Gastrocnemius medialis (tissue), 4 donors: ENCODE data around the gene C1GALT1C1L. TPM values are rescaled to one million over a fixed set of nuclear protein-coding genes. Genes with fewer than 3 reads are reported as not detected.
"Not testable (repeated sequence)": the region's sequence is repeated elsewhere in the genome, so short reads cannot be mapped to it uniquely, and the experiment has no call there.

Experiments
- ATAC-seq, 2 donors: fragments of 150-250 bp; one replicate each; pipeline ENCODE4 v1.9.1; 2016
- DNase-seq, 2 donors: peaks; one replicate each; pipeline ENCODE4 v3.0.0-alpha.2; 2019
- H3K27ac ChIP-seq, 4 donors: fragments of 200-600 bp; sonication (generic); 1 replicate in 1 of 4; 2 replicates in 3 of 4; pipeline ENCODE4 v1.5.1; 2016 to 2018; ENCODE audit warnings: mild to moderate bottlenecking in 2 of 4, moderate library complexity in 1 of 4
- H3K27me3 ChIP-seq, 3 donors: fragments of 200-600 bp; sonication (generic) in 2 of 3; 1 replicate in 1 of 3; 2 replicates in 2 of 3; pipeline versions ENCODE4 v1.5.1 to v1.6.0; 2016 to 2019; ENCODE audit warnings: mild to moderate bottlenecking in 1 of 3, moderate library complexity in 1 of 3
- H3K36me3 ChIP-seq, 2 donors: fragments of 200-600 bp; sonication (generic) in 1 of 2; one replicate each; pipeline ENCODE4 v1.5.1; 2017 to 2018
- H3K4me1 ChIP-seq, 2 donors: fragments of 200-600 bp; sonication (generic) in 1 of 2; one replicate each; pipeline ENCODE4 v1.5.1; 2016 to 2017; ENCODE audit warnings: mild to moderate bottlenecking in 2 of 2
- H3K4me3 ChIP-seq, 4 donors: fragments of 200-600 bp; sonication (generic) in 3 of 4; 1 replicate in 1 of 4; 2 replicates in 3 of 4; pipeline ENCODE4 v1.5.1; 2016 to 2019; ENCODE audit warnings: mild to moderate bottlenecking in 2 of 4
- H3K9me3 ChIP-seq, 3 donors: fragments of 200-600 bp; sonication (generic) in 2 of 3; 1 replicate in 1 of 3; 2 replicates in 2 of 3; pipeline ENCODE4 v1.5.1; 2016 to 2019
- POLR2A ChIP-seq, 2 donors: fragments of 450-650 bp; IDR thresholded peaks; one replicate each; pipeline ENCODE4 v1.6.1; 2017; ENCODE audit warnings: antibody characterized with exemption in 2 of 2, mild to moderate bottlenecking in 2 of 2, moderate library complexity in 2 of 2
- in situ Hi-C, 4 donors: fragments of 200-750 bp; cut with MboI; loops; one replicate each; pipeline versions ENCODE4 v1.15.0 to v1.8.0; 2017; ENCODE audit warnings: low sequenced_read_pairs in 4 of 4
- intact Hi-C: fragments of 100-400 bp; cut with DNase I; formaldehyde crosslinking; loops from one replicate; pipeline ENCODE4 v1.15.1; 2023; ENCODE audit warnings: low total_unique reads
- total RNA-seq, 4 donors: library from RNA; depleted of rRNA; stranded (reverse); fragments of >200 nt; gene quantifications; one replicate each; pipeline versions ENCODE4 v1.1.0 to v1.2.3, GENCODE V29; 2016
- TF ChIP-seq, protein P1 (sequence below), 5 experiments: fragments of 450-650 bp in 3 of 5; fragments of 200-600 bp in 2 of 5; sonication (generic) in 2 of 5; IDR thresholded peaks in 4 of 5; conservative IDR thresholded peaks in 1 of 5; 1 replicate in 4 of 5; 2 replicates in 1 of 5; pipeline ENCODE4 v1.5.1; 2016 to 2019; ENCODE audit warnings: antibody characterized with exemption in 5 of 5, mild to moderate bottlenecking in 3 of 5, moderate library complexity in 3 of 5

Gene C1GALT1C1L
- total RNA-seq, 4 donors from 2014 or later = 0.59 TPM; not detected in 3

DNA sequence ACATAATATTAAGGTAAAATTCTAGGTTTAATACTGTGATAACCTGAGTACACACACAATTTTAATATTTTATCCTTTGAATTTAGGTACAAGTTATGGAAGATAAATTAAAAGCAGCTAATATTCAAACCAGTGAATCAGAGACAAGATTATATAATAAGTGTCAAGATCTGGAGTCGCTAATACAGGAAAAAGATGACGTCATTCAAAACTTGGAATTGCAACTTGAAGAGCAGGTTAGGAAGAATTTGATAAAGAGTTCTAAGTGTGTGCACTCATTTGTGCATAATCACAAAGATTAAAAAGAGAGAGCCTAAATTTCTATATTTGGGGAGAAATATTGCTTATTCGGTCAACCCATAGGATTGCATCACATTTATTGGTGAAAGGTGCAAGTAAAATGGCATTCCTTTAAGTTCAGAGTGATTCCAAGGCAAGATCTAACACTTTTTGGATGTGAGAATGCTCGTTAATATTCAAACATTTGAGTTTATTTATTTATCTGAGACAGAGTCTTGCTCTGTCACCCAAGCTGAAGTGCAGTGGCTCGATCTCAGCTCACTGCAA is 16.3 kb upstream of the C1GALT1C1L start:
- in situ Hi-C loops = no loop called here
- Histone ChIP-seq H3K9me3 (no peaks in the 10 kb centered on the region), H3K36me3 (no peaks in the 10 kb centered on the region), H3K4me3 (no peak overlapping the region), H3K27ac (no peak overlapping the region), H3K27me3 (no peaks in the 10 kb centered on the region), H3K4me1 (no peaks in the 10 kb centered on the region)
- ATAC-seq (no peak), DNase-seq (no peak)
- intact Hi-C loops = no loop called here
- no peak for TF ChIP-seq POLR2A (IDR thresholded peaks at IDR 0.05)
- TF ChIP-seq, protein P1, sequence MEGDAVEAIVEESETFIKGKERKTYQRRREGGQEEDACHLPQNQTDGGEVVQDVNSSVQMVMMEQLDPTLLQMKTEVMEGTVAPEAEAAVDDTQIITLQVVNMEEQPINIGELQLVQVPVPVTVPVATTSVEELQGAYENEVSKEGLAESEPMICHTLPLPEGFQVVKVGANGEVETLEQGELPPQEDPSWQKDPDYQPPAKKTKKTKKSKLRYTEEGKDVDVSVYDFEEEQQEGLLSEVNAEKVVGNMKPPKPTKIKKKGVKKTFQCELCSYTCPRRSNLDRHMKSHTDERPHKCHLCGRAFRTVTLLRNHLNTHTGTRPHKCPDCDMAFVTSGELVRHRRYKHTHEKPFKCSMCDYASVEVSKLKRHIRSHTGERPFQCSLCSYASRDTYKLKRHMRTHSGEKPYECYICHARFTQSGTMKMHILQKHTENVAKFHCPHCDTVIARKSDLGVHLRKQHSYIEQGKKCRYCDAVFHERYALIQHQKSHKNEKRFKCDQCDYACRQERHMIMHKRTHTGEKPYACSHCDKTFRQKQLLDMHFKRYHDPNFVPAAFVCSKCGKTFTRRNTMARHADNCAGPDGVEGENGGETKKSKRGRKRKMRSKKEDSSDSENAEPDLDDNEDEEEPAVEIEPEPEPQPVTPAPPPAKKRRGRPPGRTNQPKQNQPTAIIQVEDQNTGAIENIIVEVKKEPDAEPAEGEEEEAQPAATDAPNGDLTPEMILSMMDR (IDR thresholded peaks at IDR 0.05 in 4 of 5, conservative IDR thresholded peaks at IDR 0.05 in 1 of 5) = no peak

DNA sequence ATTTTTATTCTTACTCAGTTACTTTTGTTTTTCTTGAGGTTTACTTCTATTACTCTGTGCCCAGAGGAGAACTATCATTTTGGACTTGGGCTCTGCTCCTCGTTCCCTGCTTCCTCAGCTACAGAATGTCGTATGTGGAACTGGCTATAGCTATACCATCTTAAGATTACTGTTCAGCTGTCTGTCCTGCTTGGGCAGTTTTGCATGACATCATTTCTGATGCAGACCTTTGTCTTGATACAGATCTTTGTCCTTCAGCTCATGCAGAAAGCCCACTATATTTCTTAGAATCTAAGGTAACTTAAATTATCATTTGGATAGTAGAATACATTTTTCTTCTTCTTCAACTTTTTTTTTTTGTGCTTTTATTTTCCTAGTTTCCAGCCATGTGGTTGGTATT is 13.8 kb upstream of the C1GALT1C1L start:
- no peak for ATAC-seq
- Histone ChIP-seq H3K9me3 (no peaks in the 10 kb centered on the region), H3K36me3 (no peaks in the 10 kb centered on the region), H3K4me1 (no peaks in the 10 kb centered on the region), H3K27ac (no peak overlapping the region), H3K4me3 (no peak overlapping the region), H3K27me3 (no peaks in the 10 kb centered on the region)
- in situ Hi-C loops = no loop called here
- TF ChIP-seq POLR2A (IDR thresholded peaks at IDR 0.05) = no peak
- TF ChIP-seq, protein P1 (IDR thresholded peaks at IDR 0.05 in 4 of 5, conservative IDR thresholded peaks at IDR 0.05 in 1 of 5) = no peak
- intact Hi-C loops = no loop called here
- DNase-seq = no peak

DNA sequence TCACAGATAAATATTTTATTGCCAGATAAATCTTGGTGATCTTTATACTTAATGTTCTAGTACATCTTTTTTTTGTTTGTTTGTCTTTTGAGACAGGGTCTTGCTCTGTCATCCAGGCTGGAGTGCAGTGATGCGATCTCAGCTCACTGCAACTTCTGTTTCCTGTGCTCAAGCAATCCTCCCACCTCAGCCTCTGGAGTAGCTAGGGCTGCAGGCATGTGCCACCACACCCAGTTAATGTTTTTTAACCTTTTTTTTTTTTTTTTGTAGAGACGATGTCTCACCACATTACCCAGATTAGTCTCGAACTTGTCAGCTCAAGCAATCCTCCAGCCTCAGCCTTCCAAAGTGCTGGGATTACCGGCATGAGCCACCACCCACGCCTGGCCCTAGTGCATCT is 9.1 kb upstream of the C1GALT1C1L start:
- no peaks in the 10 kb centered on the region for H3K9me3 ChIP-seq
- ATAC-seq (no peak), DNase-seq (no peak)
- no peaks in the 10 kb centered on the region for H3K36me3 ChIP-seq
- TF ChIP-seq, protein P1 (IDR thresholded peaks at IDR 0.05 in 4 of 5, conservative IDR thresholded peaks at IDR 0.05 in 1 of 5) = no peak
- no peak for TF ChIP-seq POLR2A (IDR thresholded peaks at IDR 0.05)
- no peak overlapping the region for H3K27ac ChIP-seq
- intact Hi-C loops (no loop called here), in situ Hi-C loops (no loop called here)
- H3K4me1 ChIP-seq = no peaks in the 10 kb centered on the region
- H3K4me3 ChIP-seq = no peak overlapping the region
- no peaks in the 10 kb centered on the region for H3K27me3 ChIP-seq

DNA sequence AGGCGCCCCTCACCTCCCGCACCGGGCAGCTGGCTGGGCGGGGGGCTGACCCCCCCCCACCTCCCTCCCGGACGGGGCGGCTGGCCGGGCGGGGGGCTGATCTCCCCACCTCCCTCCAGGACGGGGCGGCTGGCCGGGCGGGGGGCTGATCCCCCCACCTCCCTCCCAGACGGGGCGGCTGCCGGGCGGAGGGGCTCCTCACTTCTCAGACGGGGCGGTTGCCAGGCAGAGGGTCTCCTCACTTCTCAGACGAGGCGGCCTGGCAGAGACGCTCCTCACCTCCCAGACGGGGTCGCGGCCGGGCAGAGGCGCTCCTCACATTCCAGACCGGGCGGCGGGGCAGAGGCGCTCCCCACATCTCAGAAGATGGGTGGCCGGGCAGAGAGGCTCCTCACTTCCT is 1.6 kb upstream of the C1GALT1C1L start:
- in situ Hi-C loops, H3K27me3 ChIP-seq, intact Hi-C loops, H3K4me3 ChIP-seq, DNase-seq, H3K27ac ChIP-seq, H3K36me3 ChIP-seq, H3K9me3 ChIP-seq, H3K4me1 ChIP-seq, ATAC-seq: not testable (repeated sequence)

DNA sequence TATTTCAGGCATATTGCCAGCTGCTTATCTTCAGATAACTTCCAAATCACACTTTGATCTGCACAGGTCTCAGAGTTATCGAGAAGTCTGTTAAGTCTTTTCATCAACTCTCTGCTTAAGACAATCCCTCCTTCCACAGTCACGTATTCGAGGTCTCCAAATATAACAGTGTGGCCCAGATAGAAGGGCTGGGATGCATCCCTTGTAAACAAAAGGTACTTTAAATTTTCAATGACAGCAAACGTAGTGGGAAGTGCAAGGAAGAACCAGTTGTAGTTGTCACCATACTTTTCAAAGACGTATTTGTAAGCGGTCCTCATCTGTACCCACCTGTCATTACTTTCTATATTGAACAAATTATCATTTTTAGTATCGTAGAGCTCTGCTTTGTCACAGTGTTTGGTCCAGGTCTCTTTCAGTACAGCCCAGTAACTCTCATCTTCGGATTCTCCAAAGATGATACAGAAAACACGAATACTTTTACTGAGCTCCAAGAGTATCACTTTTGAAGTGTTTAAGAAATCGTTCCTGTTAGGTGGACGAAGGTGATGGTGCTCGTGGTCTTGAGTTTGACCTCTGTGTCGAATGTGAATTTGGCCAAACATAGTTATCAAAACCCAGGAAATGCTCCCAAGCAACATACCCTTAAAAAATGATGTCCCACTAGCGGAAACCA is 445 bp downstream of the C1GALT1C1L start:
- Histone ChIP-seq H3K27ac (peak overlapping the region in 2 of 4 donors; percentile 26 to 32), H3K36me3 (no peaks in the 10 kb centered on the region), H3K27me3 (no peaks in the 10 kb centered on the region), H3K4me3 (peak overlapping the region; percentile 51 to 63 (median 58)), H3K4me1 (no peaks in the 10 kb centered on the region), H3K9me3 (no peaks in the 10 kb centered on the region)
- no peak for ATAC-seq
- no peak for DNase-seq
- intact Hi-C loops (no loop called here), in situ Hi-C loops (no loop called here)
- TF ChIP-seq POLR2A (IDR thresholded peaks at IDR 0.05) = no peak
- TF ChIP-seq, protein P1 (IDR thresholded peaks at IDR 0.05 in 4 of 5, conservative IDR thresholded peaks at IDR 0.05 in 1 of 5) = no peak
